Common myeloid progenitor, CD34-positive (primary cell): ENCODE data around the gene TNFRSF18.

Source experiments
- CTCF ChIA-PET: fragments of 350-600 bp; sonication (Branson Sonifier 250); formaldehyde crosslinking; loops from one replicate; lab custom pipeline; 2021; ENCODE audit warnings: antibody characterized with exemption; lab: Charles Lee
- POLR2A ChIA-PET: fragments of 350-600 bp; sonication (Branson Sonifier 250); formaldehyde crosslinking; loops from one replicate; lab custom pipeline; 2021; ENCODE audit warnings: antibody characterized with exemption; lab: Charles Lee
- DNase-seq, 3 donors: peaks; one replicate each; pipeline versions ENCODE4 v3.0.0 to v3.0.0-alpha.2; 2013
- H3K27ac ChIP-seq, 2 experiments: 1 replicate in 1 of 2; 2 replicates in 1 of 2; pipeline ENCODE4 v1.7.0; 2013; ENCODE audit warnings: inconsistent platforms in 2 of 2, low read length in 2 of 2, mild to moderate bottlenecking in 2 of 2, low read depth in 1 of 2, moderate library complexity in 1 of 2; ENCODE audit not compliant: severe bottlenecking in 2 of 2, insufficient read depth in 1 of 2, poor library complexity in 1 of 2
- H3K27me3 ChIP-seq, 5 experiments: replicated peaks in 2 of 5; 1 replicate in 3 of 5; 2 replicates in 2 of 5; pipeline versions ENCODE4 v1.6.1 to v1.7.0; 2013; ENCODE audit warnings: low read length in 4 of 5, mild to moderate bottlenecking in 2 of 5, moderate library complexity in 2 of 5, inconsistent platforms in 1 of 5; ENCODE audit not compliant: insufficient read depth in 5 of 5, control insufficient read depth in 4 of 5
- H3K36me3 ChIP-seq, 4 experiments: 1 replicate in 2 of 4; 2 replicates in 2 of 4; pipeline versions ENCODE4 v1.6.1 to v1.7.0; 2013; ENCODE audit warnings: low read length in 3 of 4, control low read depth in 1 of 4, mild to moderate bottlenecking in 1 of 4; ENCODE audit not compliant: control insufficient read depth in 4 of 4, insufficient read depth in 4 of 4
- H3K4me1 ChIP-seq, 4 experiments: 1 replicate in 3 of 4; 2 replicates in 1 of 4; pipeline versions ENCODE4 v1.6.1 to v1.7.1; 2013; ENCODE audit warnings: low read length in 3 of 4, mild to moderate bottlenecking in 3 of 4, control low read depth in 1 of 4, inconsistent platforms in 1 of 4, moderate library complexity in 1 of 4; ENCODE audit not compliant: control insufficient read depth in 4 of 4, insufficient read depth in 4 of 4; ENCODE audit errors: control extremely low read depth in 1 of 4
- H3K4me3 ChIP-seq, 7 experiments: 1 replicate in 4 of 7; 2 replicates in 3 of 7; pipeline versions ENCODE4 v1.5.1 to v1.7.0; 2013; ENCODE audit warnings: mild to moderate bottlenecking in 7 of 7, low read length in 6 of 7, moderate library complexity in 6 of 7, inconsistent platforms in 2 of 7, low read depth in 2 of 7, control low read depth in 1 of 7; ENCODE audit not compliant: insufficient read depth in 4 of 7, control insufficient read depth in 1 of 7; ENCODE audit errors: extremely low read depth in 1 of 7
- H3K9me3 ChIP-seq, 5 experiments: 1 replicate in 4 of 5; 2 replicates in 1 of 5; pipeline versions ENCODE4 v1.6.1 to v1.7.1; 2013; ENCODE audit warnings: low read length in 4 of 5, mild to moderate bottlenecking in 2 of 5, inconsistent platforms in 1 of 5, low read depth in 1 of 5, moderate library complexity in 1 of 5; ENCODE audit not compliant: control insufficient read depth in 4 of 5, insufficient read depth in 2 of 5; ENCODE audit errors: control extremely low read depth in 1 of 5
- WGBS: methylation state at CpG from one replicate; pipeline ENCODE4 v1.1.5; 2013; ENCODE audit not compliant: insufficient coverage; 5-methylcytosine and 5-hydroxymethylcytosine counted together

Gene TNFRSF18

GRCh38 chr1:1157426-1157913 is 48.9 kb downstream of the TNFRSF18 start:
- peak in 2 of 3 donors; percentile 52 to 54 for DNase-seq
- H3K4me1 ChIP-seq, result peaks cover 0 to 21% (median 15%) of the 10 kb centered on the region in 4 experiments
- H3K9me3 ChIP-seq, result peaks cover 0 to 9% (median 0%) of the 10 kb centered on the region in 5 experiments
- H3K4me3 ChIP-seq, result peak overlapping the region; percentile 46 to 81 (median 63)
- H3K27ac ChIP-seq, result peak overlapping the region; percentile 33 to 79
- no peaks in the 10 kb centered on the region for H3K27me3 ChIP-seq
- WGBS, result 0% methylated on average over 18 of the region's 29 CpGs
- POLR2A ChIA-PET, result interaction anchor here (0.7 to 2.3 kb wide), 4 partner anchors 11 to 56 kb away, joined by 3 to 7 read pairs (median 4); partner anchors contain the start of gene TTLL10
- CTCF ChIA-PET, result no interaction called here
- no peaks in the 10 kb centered on the region for H3K36me3 ChIP-seq

GRCh38 chr1:1157033-1157365 is 49.4 kb downstream of the TNFRSF18 start:
- Histone ChIP-seq H3K4me3 (no peak overlapping the region), H3K4me1 (peaks cover 0 to 21% (median 15%) of the 10 kb centered on the region in 4 experiments), H3K9me3 (peaks cover 0 to 9% (median 0%) of the 10 kb centered on the region in 5 experiments), H3K36me3 (no peaks in the 10 kb centered on the region), H3K27me3 (no peaks in the 10 kb centered on the region), H3K27ac (no peak overlapping the region)
- no peak for DNase-seq
- ChIA-PET POLR2A (interaction anchor here (1.6 to 2.3 kb wide), 2 partner anchors 12 to 17 kb away, joined by 4 to 7 read pairs; partner anchors contain the start of gene TTLL10), CTCF (no interaction called here)
- 85% methylated on average over 2 of the region's 9 CpGs for WGBS

GRCh38 chr1:1156140-1157032 is 50.0 kb downstream of the TNFRSF18 start:
- no peak for DNase-seq
- ChIA-PET CTCF (interaction anchor here (0.7 to 1.8 kb wide), 3 partner anchors 14 to 75 kb away, joined by 3 to 6 read pairs (median 3); partner anchors contain the start of genes B3GALT6 and SDF4), POLR2A (interaction anchor here (1.6 to 2.3 kb wide), 2 partner anchors 12 to 17 kb away, joined by 4 to 7 read pairs; partner anchors contain the start of gene TTLL10)
- WGBS, result 95% methylated on average over 23 of the region's 26 CpGs
- no peak overlapping the region for H3K27ac ChIP-seq
- no peaks in the 10 kb centered on the region for H3K27me3 ChIP-seq
- H3K9me3 ChIP-seq, result peaks cover 0 to 9% (median 0%) of the 10 kb centered on the region in 5 experiments
- no peaks in the 10 kb centered on the region for H3K36me3 ChIP-seq
- H3K4me3 ChIP-seq, result no peak overlapping the region
- H3K4me1 ChIP-seq, result peaks cover 0 to 21% (median 15%) of the 10 kb centered on the region in 4 experiments

GRCh38 chr1:1155258-1155657 is 51.1 kb downstream of the TNFRSF18 start:
- peaks cover 0 to 9% (median 0%) of the 10 kb centered on the region in 5 experiments for H3K9me3 ChIP-seq
- no peaks in the 10 kb centered on the region for H3K27me3 ChIP-seq
- H3K4me3 ChIP-seq, result no peak overlapping the region
- H3K36me3 ChIP-seq, result no peaks in the 10 kb centered on the region
- CTCF ChIA-PET, result interaction anchor here (0.7 to 1.8 kb wide), 4 partner anchors 15 to 58 kb away, joined by 3 to 6 read pairs (median 3); partner anchors contain the start of gene TNFRSF4
- WGBS, result 96% methylated on average over 9 of the region's 10 CpGs
- DNase-seq, result peak in 1 of 3 donors; percentile 31
- H3K4me1 ChIP-seq, result peaks cover 0 to 25% (median 18%) of the 10 kb centered on the region in 4 experiments
- no peak overlapping the region for H3K27ac ChIP-seq
- POLR2A ChIA-PET, result no interaction called here

GRCh38 chr1:1153874-1154273 is 52.5 kb downstream of the TNFRSF18 start:
- H3K4me1 ChIP-seq, result peaks cover 0 to 28% (median 23%) of the 10 kb centered on the region in 4 experiments
- DNase-seq, result no peak
- no peaks in the 10 kb centered on the region for H3K27me3 ChIP-seq
- 94% methylated on average over 4 of the region's 4 CpGs for WGBS
- H3K27ac ChIP-seq, result no peak overlapping the region
- ChIA-PET POLR2A (no interaction called here), CTCF (interaction anchor here (0.7 kb wide), 1 partner anchor 20 kb away, joined by 3 read pairs; the partner anchor contains the start of gene TTLL10)
- no peaks in the 10 kb centered on the region for H3K36me3 ChIP-seq
- H3K4me3 ChIP-seq, result no peak overlapping the region
- peaks cover 0 to 9% (median 0%) of the 10 kb centered on the region in 5 experiments for H3K9me3 ChIP-seq
